ENCODE data around the gene SYT9.
"Not testable (repeated sequence)": the region's sequence is repeated elsewhere in the genome, so short reads cannot be mapped to it uniquely, and the experiment has no call there.

The SYT9 gene

DNA sequence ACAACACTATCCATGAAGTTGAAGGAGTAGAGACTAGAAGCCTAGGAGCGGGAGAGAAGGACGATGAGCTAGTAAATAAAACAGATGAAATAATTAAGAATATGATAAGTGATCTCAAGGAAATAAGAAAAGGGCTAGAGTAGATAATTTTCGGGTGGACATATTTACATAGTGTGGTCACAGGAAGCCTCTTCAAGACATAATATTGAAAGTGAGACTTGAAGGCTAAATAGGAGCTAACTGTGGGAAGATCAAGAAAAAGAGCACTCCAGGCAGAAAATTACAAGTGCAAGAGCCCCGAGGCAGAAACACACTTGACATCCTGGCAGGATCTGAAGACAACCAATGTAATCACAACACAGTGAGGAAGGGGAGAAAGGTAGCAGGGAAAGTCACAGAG is 250.2 kb downstream of the SYT9 start:
- no peak for DNase-seq (ENCODE audit: low read depth in 3 of 3)

DNA sequence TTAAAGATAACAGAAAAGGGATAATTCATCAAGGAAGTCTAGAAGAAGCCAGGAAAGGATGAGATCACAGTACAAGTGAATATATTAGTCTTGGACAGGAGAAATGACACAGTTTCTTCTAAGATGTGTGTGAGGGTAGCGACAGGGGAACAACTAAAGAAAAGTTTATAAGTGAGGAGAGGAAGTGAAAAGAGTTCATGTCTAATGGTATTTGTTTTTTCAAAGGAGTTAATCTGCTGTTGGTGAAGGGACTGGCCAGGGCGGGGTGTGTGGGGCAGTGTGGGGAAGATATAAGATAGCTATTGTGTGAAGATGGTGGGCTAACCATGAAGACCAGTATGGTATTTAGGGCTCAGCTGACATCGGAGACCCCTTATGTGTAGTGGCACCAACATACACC is 254.5 kb downstream of the SYT9 start:
- no peak for DNase-seq (ENCODE audit: low read depth in 3 of 3)

DNA sequence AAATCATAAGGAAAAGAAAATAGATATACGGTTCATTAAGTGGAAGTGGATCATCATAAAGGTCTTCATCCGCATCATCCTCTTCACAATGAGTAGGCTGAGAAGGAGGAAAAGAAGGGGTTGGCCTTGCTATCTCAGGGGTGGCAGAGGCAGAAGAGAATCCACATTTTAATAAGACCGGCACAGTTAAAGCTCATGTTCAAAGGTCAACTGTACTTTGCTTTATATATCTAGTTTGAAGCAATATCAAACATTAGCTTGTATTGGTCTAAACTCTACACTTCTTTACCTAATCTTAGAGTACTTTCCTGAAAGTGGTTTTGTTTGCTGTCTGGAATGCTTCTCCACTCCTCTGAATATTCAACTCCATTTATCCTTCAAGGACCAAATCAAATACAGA is 256.4 kb downstream of the SYT9 start:
- DNase-seq (ENCODE audit: low read depth in 3 of 3) = no peak

DNA sequence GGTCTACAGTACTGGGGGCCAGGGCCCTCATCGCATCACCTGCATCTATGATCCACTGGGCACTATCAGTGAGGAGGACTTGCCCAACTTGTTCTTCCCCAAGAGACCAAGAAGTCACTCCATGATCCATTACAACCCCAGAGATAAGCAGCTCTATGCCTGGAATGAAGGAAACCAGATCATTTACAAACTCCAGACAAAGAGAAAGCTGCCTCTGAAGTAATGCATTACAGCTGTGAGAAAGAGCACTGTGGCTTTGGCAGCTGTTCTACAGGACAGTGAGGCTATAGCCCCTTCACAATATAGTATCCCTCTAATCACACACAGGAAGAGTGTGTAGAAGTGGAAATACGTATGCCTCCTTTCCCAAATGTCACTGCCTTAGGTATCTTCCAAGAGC is 258.3 kb downstream of the SYT9 start:
- DNase-seq (ENCODE audit: low read depth in 3 of 3) = no peak

DNA sequence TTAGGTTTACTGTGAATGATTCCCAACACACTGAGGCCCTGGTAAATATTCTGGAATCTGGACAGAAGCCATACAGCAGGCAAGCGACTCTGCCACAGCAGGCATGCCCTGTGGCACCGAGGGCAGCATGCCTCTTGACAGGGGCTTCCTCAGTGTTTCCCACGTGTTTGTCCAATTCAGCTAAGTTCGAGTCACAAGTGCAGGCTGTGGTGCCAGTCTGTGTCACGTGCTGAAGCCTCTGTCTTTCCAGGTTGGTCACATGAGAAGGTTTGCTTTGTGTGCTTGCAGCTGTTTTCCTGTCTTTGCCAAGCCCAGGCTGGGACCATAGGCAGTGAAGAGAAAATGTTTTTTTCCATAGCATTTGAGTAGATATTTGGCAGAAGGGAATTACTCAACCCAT is 259.7 kb downstream of the SYT9 start:
- no peak for DNase-seq (ENCODE audit: low read depth in 3 of 3)

- no peak for DNase-seq (ENCODE audit: low read depth in 3 of 3)
Measured at GRCh38 chr11:7512525-7513233, 261.0 kb downstream of the SYT9 start.

DNA sequence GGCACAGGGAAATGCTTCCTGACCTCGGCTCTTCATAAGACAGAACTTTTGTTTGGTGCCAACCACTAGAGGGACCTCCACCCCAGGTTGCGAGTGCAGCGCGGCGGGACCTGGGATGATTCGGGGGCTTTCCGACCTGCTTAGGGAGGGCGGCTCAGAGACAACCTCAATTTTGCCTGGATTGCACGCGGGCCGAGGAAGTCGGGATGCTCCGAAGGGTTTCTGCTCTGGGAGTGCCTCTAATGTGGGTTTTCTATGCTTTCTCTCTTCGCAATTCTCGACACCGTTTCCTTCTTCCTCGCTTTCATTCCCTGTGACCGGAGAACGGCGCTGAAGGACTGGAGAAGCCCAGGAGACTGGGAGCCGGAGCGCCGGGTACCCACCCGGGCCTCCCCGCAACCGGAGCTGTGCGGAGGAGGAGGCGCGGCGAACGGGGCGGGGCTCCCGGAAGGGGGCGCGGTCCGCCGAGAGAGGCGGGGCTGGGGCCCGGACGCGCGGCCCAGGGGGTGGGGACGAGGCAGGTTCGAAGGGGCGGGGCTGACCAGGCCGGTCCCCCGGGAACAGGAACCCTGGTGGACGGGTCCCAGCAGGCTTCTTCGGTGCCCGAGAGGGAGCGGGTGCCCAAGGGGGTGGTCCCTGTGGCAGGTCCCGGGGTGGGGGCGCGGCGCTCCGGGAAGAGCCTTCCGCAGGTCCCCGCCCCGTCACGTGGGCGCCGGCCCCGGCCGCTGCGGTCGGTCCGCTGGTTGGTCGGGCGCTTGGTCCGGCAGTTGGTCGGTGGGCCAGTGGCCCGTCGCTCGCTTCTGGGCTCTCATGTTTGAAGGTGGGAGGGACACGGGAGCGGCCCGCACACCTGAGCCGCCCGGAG is 261.8 kb downstream of the SYT9 start, which contains the start of gene PPFIBP2:
Gene PPFIBP2, plus strand, starts transcription at position 766 of the 865 bp plus-strand sequence. CDS start 35,477 bp downstream, outside the sequence.
- DNase-seq (ENCODE audit: low read depth in 3 of 3) = peak; percentile 65 to 80 (median 75)

- peak in 1 of 3 experiments; percentile 9 for DNase-seq (ENCODE audit: low read depth in 3 of 3)
Measured at GRCh38 chr11:7514099-7514591, 262.4 kb downstream of the SYT9 start.

- no peak for DNase-seq (ENCODE audit: low read depth in 3 of 3)
Measured at GRCh38 chr11:7515447-7515886, 263.8 kb downstream of the SYT9 start.

DNA sequence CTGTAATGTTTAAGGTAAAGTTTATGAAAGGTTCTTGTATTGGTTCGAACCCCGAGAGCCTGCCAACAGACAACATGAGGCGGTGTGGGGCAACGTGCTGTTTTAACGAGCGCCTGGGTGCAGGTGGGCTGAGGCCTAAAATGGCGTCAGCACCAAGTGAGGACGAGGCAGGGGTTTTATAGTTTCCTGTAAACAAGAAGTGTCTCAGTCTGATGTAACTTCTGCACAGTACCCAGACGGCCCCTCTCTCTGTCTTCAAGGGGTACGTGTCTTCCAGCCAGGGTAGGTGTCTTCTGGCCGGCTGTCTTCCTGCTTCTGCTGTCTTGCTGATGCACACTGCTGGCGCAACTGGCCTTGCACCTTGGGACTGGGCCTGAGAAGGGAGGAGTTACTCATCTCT is 264.8 kb downstream of the SYT9 start:
- no peak for DNase-seq (ENCODE audit: low read depth in 3 of 3)

DNA sequence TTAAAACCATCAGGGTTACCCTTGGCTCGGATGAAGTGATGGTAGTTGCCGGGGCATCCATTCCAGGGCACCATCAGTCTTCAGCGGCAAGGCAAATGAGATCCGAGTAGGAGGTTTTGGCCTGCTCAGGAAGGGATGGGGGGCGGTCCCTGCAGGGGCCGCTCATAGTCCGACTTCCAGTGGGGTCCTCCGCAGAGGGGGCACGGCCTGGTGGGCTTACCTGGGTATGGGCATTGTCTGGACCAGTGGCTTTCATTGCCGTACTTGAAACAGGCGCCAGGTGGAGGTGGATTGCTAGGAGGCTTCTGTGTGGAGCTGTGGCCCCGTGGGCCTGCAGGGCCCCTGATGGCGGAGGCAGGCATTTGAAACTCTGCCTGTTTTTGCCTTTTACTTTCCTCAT is 266.0 kb downstream of the SYT9 start:
- not testable (repeated sequence) for DNase-seq (ENCODE audit: low read depth in 3 of 3)
